M059J (cell line): Measurements from ENCODE around the gene FBXL7. TPM values are rescaled to one million over a fixed set of nuclear protein-coding genes. Genes with fewer than 3 reads are reported as not detected.

Experiments used
- DNase-seq: peaks from one replicate; pipeline ENCODE4 v3.0.0-alpha.2; 2012; ENCODE audit warnings: low read depth
- total RNA-seq: library from RNA; depleted of rRNA; stranded (reverse); fragments of >200 nt; shearing (Covaris generic); gene quantifications from 2 replicates; pipeline ENCODE4 v1.2.3, GENCODE V29; 2014

FBXL7 gene
- total RNA-seq, 1 experiment from 2014 or later, result 12.5 TPM

DNA sequence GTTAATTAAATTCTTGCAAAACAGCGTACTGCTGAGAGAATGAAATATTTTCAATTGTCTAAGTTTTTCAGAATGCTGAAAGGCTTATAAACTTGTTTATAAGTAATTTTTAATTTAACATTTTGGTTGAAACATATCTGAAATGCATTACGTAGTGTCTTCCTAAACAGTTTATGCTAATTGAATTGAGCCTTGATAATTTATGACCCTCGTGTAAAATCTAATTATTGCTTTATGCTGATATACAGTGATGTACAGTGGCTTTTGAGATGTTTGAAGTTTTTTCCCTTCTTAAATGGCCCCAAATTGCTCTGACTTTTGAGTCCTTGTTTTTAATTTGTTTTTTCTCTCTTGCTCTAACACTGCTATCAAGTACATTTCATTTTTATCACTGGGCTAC, 262.7 kb downstream of the FBXL7 start:
- no peak for DNase-seq

GRCh38 chr5:15763754-15764153, 263.8 kb downstream of the FBXL7 start:
- DNase-seq, result peak; percentile 65

DNA sequence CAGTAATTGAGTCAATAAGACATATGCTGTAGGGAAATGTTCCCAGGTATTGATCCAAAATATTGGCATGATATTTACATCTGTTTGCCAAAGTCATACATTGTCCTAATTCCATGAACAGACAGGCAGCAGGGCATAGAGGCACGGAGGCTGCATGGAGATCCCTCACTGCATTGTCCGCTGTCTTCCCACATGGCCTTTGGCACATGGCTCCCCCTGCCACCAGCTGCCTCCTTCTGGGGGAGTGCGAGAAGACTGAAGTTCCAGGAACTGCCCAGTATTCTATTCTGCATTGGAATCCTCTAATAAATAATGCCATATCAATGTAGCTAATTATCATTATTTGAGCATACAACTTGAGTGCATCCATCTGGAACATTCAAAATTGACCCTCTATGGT, 269.0 kb downstream of the FBXL7 start:
- DNase-seq, result no peak

DNA sequence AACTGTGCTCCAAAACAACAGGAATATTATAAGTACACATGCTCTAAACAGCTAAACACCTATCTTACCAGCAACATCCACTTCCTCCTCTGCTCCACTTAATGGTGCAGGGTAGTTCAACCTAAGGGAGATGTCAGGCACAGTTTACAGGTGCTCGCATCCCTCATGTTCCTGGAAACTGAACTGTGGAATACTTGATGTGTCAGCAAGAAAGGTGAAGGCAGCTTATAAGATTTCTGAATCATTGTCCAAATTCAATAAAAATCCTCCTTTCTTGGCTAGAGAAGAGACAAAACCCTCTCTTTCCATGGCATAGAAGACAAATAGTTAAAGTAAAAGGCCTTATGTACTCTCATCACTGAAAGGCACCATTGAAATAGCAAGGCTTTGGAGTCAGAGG, 272.2 kb downstream of the FBXL7 start:
- no peak for DNase-seq

DNA sequence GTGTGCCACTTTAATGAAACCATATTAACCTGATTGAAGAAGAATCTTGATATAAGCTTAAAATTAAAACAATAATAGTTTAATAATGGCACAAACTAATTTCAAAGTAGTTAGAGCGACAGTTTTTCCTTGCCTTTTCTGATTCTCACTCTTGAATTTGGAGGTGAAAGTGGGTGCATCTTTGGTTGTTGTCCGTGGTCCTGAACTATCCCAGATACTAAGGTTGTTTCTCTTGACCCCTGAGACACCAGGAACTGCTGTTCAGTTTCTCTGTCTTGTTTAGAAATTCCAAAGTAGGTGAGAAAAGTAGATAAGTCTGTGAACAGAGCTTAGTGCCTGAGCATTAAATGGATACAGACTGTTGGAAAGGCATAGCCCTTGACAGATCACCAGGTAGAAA, 274.7 kb downstream of the FBXL7 start:
- no peak for DNase-seq

- no peak for DNase-seq
These were observed 276.4 kb downstream of the FBXL7 start for GRCh38 chr5:15776346-15776745.

DNA sequence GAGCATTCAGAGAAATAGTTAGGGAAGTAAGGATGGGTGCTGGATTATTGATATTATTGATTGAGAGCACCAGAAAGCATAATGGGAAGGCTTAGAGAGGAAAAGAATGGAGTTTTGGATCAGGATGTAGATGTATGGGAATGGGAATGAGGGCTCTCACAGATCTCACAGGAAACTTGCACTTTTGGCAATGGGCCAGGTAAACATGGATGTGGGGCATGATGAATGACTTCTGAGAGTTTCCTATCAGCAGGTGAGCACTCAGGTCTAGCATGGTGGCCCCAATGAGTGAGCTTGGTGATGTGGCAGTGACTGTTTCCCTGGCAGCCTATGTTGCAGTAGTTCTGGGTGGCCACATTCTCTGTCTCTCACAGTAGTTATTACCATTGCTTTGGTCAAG, 283.8 kb downstream of the FBXL7 start:
- no peak for DNase-seq

DNA sequence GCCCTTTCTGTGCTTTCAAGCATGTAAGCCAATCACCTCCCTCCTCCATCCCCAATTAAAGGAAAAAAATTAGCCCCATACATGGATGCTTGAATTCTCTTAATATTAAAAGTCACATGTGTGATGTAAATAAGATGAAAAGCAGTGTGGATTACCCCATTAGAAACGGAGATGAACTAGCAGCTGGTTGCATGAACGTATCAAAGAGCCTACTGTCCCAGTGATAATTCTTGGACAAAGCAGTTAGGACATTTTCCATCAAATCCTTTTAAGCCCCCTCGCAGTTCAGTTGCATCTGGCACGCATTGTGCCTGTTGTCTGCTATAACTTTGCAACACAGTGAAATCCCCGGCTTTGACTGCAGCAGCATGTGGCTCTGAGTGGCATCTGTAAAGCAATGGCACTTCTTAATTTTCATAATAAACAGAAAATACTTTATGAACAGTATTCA, 285.6 kb downstream of the FBXL7 start:
- DNase-seq, result no peak

- no peak for DNase-seq
These were observed 286.3 kb downstream of the FBXL7 start for GRCh38 chr5:15786326-15786725.

- DNase-seq, result no peak
These were observed 286.9 kb downstream of the FBXL7 start for GRCh38 chr5:15786884-15787283.

DNA sequence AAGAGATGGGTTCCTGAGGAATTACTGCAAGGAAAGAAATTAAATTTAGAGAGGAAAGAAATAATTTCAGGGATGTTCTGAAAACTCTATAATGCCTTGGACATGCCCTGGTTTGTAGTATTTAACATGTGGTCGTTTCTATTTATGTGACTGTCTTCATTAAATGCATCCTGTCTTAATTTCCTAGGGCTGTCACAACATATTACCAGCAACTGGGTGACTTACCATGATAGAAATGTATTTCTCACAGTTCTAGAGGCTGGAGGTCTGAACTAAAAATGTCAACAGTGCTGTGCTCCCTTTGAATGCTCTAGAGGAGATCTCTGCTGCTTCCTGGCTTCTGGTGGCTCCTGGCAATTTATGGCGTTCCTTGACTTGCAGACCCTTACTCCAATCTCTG, 287.7 kb downstream of the FBXL7 start:
- no peak for DNase-seq

DNA sequence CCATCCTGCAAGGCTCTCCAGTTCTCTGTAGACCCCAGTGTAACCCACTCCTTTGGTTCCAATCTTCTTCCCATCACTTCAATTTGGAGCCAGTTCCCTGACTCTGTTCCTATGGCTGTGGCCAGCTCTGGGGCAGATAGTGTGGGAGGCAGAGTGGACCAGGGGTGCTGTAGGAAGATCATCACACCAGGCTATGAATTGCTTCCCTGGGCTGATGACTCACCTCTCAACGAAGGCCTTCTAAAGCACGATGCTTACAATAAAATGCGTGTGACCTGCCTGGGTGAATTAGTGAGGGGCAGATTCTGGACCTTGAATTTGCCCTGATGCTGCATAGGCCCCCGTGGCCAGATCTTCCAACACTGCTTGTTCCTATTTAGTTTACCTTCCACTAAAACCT, 289.7 kb downstream of the FBXL7 start:
- peak; percentile 62 for DNase-seq

DNA sequence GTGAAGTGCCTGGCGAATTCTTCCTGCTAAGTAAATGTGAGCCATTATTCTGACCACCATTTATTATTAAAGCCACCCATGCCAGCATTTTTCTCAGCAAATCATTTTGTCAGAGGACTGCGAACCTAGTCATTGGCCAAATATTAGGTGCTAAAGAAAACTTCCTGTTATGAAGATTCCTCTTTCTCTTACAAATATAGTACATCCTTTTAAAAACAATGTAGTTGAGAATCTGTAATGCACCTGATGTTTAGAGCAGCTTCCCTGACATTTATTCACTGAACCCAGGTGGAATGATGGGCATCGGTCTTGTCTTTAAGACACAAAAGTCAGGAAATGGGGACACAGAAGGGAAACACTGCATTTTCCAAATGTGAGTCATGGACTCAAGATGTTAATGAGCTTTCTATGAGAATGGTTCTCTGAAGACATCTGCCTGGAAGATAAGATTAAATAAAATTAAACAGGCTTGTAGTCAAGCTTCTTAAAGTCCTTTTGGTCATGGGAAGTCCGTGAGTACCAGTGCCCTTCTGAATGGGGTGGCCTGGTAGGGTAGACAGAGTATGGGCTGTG, 290.6 kb downstream of the FBXL7 start:
- peak; percentile 43 for DNase-seq

GRCh38 chr5:15791274-15791673, 291.3 kb downstream of the FBXL7 start:
- DNase-seq, result no peak

GRCh38 chr5:15791859-15792258, 291.9 kb downstream of the FBXL7 start:
- DNase-seq, result peak; percentile 50

GRCh38 chr5:15794052-15794985, 294.3 kb downstream of the FBXL7 start:
- DNase-seq, result no peak

DNA sequence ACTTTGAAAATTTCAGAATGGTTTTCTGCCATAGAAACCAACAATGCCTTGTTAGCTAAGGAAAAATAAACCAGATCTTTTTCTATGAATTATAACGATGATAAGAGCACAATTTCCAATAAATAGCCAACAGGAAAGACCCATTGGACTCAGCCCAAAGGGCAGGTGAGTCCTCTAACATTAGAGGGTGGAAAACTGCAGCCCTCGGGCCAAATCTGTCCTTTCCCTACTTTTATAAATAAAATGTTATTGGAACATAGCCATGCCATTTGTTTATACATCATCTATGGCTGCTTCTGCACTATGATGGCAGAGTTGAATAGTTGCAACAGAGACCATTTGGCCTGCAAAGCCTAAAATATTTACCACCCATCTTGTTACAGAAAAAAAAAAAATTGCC, 296.1 kb downstream of the FBXL7 start:
- DNase-seq, result no peak

DNA sequence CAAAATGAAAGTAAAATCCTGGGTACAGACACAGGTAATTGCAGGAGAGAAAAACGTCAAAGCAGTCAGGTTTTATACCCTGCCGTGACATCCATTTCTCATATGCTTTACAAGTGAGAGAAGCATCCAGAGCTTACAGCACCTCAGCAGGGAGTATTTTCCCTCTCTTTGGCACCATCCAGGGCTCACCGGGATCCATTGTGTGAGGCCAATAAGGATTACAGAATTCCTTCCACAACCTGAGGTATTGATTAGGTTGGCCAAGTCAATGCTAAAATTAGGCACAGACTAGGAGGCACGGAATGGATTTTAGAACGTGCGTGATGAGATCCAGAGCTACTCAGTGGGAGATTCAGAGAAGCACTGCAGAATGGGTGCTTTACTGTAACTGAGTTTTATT, 296.6 kb downstream of the FBXL7 start:
- DNase-seq, result no peak

DNA sequence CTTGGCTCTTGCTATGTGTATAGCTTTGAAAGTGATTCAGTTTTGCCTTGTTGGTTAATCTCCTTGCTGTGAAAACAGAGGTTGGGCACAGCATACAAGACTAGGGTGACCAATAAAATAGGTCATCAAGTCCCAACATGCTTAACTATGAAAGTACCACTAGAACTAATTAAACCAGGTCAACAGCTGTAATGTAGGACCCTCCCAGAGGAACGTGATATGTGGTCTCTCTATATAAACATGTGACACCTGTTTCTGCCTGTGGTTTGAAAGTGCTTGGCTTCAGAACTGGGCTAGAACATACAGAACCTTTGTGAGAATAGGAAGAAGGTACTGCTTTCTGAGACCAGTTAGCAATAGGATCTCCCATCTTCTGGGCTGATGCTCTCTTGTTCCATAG, 297.1 kb downstream of the FBXL7 start:
- no peak for DNase-seq

DNA sequence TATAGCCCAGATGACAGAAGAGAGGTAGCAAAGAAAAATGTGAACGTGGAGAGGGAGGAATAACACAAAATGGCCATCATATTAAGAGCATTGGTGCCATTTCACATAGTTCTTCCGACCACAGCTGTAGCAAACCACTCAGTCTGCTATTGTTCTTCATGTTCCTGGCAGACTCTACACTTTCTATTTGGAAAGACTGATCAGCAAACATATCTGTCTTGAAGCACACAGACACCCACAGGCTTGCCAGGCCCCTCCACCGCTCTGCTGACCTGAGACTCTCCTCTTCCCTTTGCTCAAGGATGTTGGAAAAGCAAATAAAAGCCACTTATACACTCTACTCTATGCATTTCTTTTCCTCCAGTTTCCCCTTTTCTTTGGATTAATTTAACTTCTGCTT, 298.0 kb downstream of the FBXL7 start:
- no peak for DNase-seq

DNA sequence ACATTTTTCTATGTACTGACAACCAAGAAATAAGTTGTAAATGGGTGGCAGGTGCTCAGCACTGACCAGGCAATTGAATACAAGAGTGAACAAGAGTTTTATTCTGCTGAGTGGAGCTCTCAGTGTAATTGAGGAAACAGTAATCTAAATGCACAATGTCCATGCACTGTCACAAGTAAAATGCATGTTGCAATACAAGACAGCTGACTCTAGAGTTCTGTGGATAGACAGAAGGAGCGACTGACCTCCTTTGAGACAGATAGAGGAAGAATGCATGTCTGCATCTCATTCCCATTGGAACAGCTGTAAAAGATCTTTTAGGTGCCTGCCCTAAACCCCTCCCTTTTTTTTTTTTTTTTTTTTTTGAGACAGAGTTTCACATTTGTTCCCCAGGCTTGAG, 299.0 kb downstream of the FBXL7 start:
- no peak for DNase-seq

DNA sequence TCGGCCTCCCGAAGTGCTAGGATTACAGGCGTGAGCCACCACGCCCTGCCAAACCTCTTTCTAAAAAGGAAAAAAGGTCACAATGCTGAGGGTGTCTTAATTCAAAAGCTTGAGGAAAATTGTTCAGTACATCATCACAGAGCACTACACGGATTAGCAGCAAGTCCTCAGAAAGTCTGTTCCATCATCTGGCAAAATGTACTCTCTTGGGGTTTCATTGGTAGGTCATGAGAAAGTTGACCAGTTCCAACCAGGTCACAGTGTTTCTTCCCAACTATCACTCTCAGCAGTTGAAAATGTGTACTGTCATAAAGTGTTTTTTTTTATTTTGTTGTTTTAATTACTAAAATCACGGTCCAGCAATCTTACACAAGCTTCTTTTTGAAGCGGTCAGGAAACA, 299.6 kb downstream of the FBXL7 start:
- no peak for DNase-seq

DNA sequence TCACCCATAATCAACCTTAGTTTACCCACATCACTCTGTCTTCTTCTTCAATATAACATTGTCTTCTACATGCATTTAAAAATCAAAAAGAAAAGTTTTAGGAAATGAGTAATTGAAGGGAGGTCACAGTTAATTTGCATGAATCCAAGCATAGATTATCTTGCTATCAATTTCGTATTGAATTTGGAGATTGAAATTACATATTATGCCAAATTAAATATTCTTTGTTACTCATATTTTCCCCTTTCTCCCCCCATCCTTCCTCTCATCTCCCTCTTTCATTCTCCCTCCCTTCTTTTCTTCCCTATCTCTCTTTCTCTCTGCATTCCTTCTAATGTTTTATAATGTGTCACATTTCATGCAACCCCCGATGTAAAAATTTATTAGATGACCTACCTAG, 303.3 kb downstream of the FBXL7 start:
- DNase-seq, result no peak
